A172 (cell line): Measurements from ENCODE around the gene PEAK1. TPM values are rescaled to one million over a fixed set of nuclear protein-coding genes. Genes with fewer than 3 reads are reported as not detected.
"Not testable (repeated sequence)": the region's sequence is repeated elsewhere in the genome, so short reads cannot be mapped to it uniquely, and the experiment has no call there.

Experiments
- DNase-seq: peaks from one replicate; pipeline ENCODE4 v3.0.0-alpha.2; 2015; ENCODE audit warnings: low spot score
- total RNA-seq: library from RNA; depleted of rRNA; stranded (reverse); fragments of >200 nt; shearing (Covaris generic); gene quantifications from 2 replicates; pipeline ENCODE4 v1.2.3, GENCODE V29; 2014

PEAK1 gene
- total RNA-seq, 1 experiment from 2014 or later = 8.2 TPM

DNA sequence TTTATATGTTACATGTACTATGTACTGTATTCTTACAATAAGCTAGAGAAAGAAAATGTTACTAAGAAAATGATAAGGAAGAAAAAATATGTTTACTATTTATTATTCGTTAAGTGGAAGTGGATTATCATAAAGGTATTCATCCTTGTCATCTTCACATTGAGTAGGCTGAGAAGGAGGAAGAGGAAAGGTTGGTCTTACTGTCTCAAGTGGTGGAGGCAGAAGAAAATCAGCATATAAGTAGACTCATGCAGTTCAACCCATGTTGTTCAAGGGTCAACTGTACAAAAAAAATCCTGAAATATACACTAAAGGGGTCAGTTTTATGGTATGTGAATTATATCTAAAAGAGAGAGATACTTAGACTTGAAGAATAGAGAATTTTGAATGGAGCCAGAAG is 6.5 kb upstream of the PEAK1 start:
- no peak for DNase-seq

GRCh38 chr15:77425104-77425503 is 5.2 kb upstream of the PEAK1 start:
- DNase-seq = no peak

- no peak for DNase-seq
Measured at GRCh38 chr15:77421370-77421700, 1.4 kb upstream of the PEAK1 start.

- peak; percentile 68 for DNase-seq
Measured at GRCh38 chr15:77420610-77421369, 886 bp upstream of the PEAK1 start, which contains the start of gene HMG20A. HMG20A (plus strand) TSS chr15:77420888; CDS start chr15:77458408, 37,520 bp downstream.

DNA sequence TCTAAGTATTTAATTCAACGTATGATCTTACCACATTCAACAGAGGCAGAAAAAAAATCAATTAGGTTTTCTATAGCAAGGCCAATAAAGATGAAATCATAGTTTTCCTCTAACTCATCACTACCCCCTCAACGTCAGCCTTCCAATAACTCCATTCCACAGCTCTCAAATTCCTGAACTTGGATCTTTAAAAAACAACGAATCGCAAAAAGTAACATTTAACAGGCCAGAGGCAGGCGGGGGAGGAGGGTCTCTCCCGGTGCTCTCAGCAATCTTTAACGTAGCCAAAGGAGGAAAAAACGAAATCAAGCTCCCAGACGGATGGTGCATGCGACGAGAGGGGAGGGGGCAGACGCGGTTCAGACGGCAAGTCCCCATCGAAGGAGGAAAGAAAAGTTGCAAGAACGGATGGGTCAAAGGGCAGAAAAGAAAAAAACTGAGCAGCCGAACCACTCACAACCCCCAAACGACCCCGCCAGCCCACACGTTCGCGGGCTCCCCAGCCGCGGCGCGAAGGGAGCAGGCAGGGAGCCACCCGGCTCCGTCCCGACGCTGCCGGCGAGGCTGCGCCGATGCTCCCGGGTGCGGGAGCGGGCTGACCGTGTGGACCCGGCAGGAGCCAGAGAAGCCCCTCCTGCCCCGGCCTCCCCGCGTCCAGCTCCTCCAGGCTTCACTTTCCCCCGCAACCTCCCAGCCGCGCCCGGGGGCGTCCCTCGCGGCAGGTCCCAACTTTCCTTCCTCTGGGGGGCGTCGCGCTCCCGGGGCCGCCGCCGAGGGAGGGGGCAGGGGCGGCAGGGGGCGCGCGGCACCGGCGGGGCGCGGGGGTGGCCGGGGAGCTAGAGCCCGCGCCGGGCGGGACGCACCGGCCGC is 703 bp downstream of the PEAK1 start:
- DNase-seq = no peak

DNA sequence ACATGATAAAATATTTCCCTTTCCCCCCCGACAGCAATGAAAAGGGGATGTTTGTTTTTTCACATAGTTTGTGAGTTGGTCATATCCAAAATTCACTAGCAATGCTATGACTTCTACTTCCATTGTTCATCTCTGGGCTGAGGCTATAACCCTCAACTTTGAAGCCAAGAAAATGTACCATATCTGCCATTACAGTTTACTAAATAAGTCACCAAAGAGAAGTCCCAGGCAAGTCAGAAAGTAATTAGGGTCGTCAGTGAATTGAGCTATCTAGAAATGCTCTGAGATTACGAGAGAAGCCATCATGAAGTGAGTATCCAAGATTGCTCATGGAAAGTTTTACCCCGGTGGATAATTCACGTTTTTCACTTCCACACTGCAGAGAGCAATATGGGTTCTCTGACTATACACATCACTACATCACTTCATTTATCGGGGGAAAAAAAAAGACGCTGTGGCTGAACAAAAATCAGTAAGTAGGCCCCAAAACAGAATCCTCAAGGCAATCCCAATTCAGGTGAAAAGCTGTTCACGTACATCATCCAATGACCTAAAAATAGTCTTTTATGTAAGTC is 1.4 kb downstream of the PEAK1 start:
- DNase-seq = no peak

GRCh38 chr15:77417602-77418001 is 2.3 kb downstream of the PEAK1 start:
- no peak for DNase-seq

DNA sequence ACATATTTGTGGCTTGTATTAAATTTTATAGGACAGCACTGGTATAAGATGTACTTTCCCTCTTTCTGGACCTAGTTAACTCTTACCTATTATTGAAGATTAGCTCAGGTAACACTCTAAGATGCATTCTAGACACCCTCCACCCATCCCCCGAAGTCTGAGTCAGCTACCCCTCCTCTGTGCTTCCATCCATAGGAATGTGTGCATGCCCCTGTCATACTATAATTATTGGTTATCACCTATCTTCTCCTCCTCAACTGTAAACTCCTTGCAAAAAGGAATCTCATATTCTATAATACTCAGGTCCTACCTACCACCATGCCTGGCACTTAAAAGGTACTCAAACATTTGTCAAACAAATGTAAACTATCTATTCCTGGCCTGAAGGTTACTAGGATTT is 3.0 kb downstream of the PEAK1 start:
- no peak for DNase-seq

DNA sequence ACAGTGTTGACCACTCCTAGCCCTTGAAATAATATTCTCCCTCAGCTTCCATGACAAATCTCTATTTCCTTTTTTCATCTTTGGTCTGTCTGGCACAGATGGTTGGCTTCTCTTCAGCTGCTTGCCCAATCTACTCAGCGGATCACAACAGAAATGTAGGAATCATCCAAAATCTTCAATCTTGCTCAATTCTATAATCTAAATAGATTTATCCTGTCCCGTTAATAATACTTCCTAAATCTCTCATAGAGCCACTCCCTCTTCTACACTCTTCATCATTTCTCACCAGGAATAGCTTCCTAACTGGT is 3.8 kb downstream of the PEAK1 start:
- no peak for DNase-seq

DNA sequence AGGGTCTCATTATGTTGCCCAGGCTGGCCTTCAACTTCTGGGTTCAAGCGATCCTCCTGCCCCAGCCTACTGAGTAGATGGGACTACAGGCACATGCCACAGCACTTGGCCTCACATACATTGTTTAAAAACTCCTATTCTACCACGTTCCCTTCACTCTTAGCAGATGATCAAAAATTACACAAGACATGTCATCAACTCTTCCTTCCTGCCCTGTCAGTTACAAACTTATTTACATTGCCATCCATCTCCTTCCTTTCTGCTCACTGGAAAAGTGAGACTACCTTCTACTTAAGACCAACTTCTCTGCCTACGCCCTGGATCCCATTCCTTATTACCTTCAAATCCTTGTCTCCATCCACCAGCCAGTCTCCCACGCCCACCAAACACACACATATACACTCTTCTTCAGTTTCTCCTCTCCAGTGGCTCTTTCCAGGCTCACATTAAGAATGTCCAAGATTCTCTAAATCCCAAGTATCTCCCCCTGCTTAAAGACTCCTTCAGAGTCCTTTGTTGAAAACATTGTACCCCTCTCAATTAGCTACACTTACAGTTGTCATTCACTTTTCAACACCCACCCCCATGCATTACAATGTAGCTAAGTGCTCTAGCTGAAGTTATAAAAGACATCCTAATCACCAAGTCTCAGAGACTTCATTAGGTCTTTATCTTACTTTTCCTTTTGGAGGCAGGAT is 4.3 kb downstream of the PEAK1 start:
- DNase-seq = no peak

- DNase-seq = no peak
Measured at GRCh38 chr15:77414789-77415442, 5.0 kb downstream of the PEAK1 start.

DNA sequence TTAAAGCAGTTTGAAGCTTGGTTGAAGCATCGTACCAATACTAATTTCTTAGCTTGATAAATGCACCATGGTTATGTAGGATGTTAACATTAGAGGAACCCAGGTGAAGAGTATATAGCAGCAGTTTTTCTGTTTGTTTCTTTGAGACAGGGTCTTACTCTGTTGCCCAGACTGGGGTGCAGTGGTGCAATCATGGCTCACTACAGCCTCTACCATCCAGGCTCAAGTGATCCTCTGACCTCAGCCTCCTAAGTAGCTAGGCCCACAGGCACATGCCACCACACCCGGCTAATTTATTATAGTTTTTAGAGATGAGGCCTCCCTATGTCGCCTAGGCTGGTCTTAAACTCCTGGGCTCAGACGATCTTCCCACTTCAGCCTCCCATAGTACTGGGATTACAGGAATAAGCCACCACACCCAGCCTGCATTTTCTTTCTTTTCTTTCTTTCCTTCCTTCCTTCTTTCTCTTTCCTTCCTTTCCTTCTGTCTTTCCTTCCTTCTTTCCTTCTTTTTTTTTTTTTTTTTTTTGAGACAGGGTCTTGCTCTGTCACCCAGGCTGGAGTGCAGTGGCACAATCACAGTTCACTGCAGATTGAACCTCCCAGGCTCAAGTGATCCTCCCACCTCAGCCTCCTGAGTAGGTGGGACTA is 6.1 kb downstream of the PEAK1 start:
- no peak for DNase-seq

DNA sequence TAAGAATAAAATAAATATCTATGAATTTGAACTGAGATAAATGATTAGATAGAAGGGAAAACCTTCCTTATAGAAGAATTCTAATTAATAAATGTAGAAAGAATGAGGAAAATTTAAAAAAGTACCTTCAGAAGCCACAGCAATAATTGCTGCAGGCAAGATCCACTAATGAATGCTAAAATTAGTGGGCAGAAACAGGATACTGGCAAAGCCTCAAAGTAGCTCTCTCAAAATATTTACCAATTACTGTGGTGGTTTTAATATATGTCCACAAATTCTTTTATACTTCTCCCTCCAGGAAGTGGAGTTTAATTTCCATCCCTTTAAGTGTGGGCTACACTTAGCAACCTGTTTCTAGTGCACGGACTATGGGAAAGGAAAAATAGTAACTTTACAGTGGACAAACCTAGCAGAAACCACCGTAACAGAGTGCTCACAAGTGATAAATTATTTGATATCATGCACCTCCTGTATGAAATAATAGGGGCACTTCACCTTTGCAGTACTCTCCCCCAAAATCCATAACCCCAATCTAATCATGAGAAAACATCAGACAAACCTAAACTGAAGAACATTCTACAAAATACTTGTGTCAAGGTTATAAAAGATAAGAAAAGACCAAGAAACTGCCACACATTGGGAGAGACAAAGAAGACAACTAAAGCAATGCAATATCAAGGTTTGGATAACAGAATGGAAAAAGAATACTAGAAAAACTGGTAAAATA is 6.8 kb downstream of the PEAK1 start:
- DNase-seq = no peak

DNA sequence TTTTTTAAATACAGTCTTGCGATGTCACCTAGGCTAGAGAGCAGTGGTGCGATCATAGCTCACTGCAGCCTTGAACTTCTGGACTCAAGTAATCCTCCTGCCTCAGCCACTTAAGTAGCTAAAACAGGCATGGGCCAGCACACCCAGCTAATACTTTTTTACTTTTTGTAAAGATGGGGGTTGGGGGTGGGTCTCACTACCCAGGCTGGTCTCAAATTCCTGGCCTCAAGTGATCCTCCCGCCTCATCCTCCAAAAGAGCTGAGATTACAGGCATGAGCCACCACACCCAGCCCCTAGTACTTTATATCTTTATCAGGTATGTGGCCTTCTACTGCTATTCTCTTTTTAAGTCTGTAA is 8.3 kb downstream of the PEAK1 start:
- DNase-seq = no peak

- no peak for DNase-seq
Measured at GRCh38 chr15:77410701-77411618, 8.9 kb downstream of the PEAK1 start.

DNA sequence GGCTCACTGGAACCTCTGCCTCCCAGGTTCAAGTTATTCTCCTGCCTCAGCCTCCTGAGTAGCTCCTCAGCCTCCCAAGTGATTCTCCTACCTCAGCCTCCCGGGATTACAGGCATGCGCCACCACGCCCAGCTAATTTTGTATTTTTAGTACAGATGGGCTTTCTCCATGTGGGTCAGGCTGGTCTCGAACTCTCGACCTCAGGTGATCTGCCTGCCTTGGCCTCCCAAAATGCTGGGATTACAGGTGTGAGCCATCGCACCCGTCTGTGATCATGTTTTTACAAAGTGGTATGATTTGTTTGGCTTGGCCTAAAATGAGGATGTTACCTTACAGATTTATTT is 9.8 kb downstream of the PEAK1 start:
- DNase-seq = not testable (repeated sequence)

DNA sequence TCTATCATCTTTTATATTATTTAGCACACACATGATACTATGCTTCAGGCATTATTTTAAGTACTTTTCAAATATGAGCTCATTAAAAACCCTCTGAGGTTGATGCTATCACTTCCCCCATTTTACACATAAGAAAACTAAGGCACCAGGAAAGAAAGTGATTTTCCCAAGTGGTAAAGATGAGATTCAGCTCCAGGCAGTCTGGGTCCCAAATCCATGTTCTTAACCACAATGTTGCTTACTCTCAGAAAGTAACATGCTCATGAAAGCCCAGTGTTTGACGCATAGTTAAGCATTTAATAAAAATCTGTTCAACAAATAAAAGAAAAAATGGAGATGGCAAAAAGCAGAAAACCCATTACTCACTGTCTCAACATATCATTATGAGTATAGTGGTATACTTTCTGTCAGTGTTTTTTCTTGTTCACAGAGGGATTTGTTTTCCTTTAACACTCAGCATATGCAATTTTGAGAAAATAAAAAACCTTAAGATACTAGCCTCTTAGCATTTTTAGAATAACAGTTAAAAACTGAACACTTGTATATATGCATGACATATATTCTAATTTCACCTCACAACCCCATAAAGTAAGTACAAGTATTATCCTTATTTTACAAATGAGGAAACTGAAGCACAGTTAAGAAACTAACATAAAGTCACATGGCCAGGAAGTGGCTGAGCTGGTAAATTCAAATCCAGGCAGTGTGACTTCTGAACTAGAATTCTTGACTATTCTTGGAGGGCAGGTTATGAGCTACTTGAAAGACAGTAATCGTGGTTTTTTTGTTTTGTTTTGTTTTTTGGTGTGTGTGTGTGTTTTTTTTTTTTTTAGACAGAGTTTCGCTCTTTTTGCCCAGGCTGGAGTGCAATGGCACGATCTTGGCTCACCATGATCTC is 10.4 kb downstream of the PEAK1 start:
- no peak for DNase-seq

DNA sequence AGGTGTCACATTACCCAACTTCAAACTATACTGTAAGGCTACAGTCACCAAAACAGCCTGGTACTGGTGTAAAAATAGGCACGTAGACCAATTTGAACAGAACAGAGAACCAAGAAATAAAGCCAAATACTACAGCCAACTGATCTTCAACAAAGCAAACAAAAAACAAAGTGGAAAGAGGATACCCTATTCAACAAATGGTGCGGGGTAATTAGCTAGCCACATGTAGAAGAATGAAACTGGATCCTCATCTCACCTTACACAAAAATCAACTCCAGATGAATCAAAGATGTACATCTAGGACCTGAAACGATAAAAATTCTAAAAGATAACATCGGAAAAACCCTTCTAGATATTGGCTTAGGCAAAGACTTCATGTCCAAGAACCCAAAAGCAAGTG is 13.1 kb downstream of the PEAK1 start:
- DNase-seq = no peak
